CD4-positive, alpha-beta T cell treated with Interleukin-4 for 1 hour (primary cell): ENCODE data around the gene SMYD3.

Experiments used
- DNase-seq, 2 donors: peaks; one replicate each; pipeline ENCODE4 v3.0.0-alpha.2; 2020 to 2022

SMYD3 gene

DNA sequence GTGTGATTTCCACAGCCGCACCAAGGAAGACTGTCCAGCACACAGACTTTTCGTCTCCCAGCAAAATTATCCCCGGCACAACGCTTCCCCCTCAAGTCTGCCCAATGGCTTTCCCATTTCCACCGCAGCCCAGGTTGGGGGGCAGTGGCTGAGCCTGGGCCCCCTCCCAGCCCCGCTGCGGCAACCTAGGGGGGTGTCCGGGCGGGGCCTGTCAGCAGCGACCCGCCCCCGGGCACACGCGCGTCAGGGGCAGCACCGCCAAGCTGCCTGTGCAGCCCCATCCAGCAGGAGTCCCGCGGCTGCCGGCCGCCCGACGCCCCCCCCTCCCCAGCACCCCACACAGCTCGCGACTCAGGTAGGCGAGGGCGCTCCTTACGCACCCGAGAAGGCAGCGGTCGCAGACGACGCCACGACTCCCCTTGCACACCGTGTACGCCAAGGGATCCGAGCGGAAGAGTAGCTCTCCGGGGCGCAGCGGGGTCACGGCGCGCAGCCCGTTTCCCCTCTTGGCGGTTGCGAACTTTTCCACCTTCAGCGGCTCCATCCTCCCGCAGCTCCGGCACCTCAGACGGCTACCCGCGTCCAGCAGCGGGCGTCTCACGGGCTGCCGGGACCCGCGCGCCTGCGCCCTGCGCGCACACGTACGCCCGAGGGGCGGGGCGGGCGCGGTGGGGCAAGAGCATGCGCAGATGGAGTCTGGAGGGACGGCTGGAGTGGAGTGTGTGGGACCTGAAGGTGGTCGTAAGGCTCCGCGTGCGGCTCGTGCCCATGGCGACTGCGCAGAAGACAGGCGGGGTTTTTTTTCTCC, at the start of gene SMYD3:
TSS of gene SMYD3 (minus strand) at position 606 of the 808 bp plus-strand sequence.
- DNase-seq, result peak; percentile 80

DNA sequence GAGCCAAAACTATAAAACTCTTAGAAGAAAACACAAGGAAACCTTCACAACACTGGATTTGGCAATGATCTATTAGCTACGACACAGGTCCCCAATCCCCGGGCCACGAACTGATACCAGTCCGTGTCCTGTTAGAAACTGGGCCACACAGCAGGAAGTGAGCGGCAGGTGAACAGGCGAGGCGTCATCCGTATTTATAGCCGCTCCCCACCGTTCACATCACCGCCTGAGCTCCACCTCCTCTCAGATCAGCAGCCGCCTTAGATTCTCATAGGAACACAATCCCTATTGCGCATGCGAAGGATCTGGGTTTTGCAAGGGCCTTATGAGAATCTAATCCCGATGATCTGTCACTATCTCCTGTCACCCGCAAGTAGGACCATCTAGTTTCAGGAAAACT, 47.1 kb upstream of the SMYD3 start:
- DNase-seq, result no peak

DNA sequence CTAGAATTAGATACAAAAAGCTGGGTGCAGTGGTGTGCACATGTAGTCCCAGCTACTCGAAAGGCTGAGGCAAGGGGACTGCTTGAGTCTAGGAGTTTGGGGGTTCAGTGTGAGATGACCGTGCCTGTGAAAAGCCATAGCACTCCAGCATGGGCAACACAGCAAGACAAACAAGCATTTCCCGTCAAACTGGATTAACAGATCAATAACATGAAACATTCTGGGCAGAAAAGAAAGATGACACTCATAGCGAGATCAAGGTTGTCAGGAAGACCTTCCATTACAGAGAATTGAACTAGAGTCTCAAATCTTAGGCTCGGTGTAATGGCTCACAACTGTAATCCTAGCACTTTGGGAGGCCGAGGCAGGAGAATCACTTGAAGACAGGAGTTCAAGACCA, 45.0 kb upstream of the SMYD3 start:
- DNase-seq, result no peak

DNA sequence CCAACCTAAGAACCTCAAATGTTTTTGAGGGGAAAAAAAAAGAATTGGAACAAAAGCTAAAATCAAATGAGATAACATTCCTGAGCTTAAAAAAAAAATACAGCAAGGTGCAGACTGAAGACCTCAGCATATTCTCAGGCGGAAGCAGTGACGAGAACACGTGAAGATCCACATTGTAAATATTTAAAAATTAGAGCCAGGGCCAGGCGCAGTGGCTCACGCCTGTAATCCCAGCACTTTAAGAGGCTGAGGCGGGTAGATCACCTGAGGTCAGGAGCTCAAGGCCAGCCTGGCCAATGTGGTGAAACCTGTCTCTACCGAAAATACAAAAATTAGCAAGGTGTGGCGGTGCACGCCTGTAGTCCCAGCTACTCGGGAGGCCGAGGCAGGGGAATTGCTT, 43.3 kb upstream of the SMYD3 start:
- no peak for DNase-seq

DNA sequence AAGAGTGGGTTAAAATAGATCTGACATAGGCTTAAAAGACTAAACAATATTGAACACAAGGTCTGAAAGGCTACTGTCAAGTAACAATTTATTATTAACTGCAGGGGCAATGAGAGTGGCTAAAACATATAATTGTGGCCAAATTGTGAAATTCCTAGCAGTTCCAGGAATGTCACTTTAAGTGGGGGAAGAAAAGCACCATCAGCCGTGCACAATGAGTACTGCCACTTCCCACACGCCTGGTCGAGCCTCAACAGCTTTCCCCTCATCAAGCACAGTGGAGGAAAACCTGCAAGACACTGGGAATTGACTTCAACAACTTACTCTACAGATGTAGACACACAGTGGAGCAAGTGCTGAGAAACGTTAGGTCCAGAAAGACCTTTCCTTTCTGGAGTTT, 42.6 kb upstream of the SMYD3 start:
- no peak for DNase-seq

DNA sequence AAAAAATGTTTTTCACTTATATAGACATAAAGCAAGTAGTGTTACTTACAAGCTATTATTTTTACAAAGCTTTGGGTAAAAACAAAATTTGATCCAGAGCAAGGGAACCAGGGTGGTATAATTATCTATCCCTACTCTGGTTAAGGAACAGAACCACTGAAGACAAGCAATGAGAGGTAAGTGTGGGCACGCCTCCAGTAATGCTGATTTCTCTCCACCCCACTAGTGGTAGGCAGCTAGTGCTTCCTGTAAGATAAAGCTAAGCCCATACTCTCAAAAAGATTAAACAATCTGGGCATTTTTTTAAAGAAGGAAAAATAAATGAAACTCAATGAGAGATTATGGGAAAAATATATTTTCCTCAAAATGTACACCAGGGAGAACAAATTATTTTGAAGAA, 36.9 kb upstream of the SMYD3 start:
- DNase-seq, result no peak

DNA sequence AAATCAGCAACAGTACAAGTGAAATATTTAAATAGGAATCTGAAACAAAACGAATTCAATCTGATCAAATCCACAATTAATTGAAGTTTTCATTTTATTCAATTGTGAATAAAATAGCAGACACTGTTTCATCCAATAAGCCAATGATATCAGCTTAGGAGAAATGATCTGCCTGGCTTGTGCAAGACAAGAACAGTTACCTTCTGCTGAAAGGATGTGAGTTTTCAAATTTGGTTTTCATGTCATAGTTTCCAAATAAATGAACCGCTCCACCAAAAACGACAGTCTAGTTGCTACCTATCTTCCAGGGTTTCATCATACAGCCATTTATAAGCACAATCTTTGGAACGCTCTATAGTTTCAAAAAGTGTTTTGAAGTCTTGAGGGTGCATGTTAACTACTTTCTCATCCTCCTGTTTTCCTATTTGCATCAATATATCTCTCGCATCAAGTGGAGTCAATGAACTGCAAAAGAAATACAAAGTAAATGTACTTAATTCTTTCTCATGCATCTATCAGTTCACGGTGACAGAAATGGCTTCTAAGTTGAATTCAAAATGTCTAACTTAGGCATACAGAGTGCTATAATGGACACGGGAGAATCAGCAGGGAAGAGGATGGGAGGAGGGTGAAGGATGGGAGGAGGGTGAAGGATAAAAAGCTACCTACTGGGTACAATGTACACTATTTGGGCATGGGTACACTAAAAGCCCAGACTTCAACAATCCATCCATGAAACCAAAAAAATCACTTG, 33.8 kb upstream of the SMYD3 start:
- no peak for DNase-seq

DNA sequence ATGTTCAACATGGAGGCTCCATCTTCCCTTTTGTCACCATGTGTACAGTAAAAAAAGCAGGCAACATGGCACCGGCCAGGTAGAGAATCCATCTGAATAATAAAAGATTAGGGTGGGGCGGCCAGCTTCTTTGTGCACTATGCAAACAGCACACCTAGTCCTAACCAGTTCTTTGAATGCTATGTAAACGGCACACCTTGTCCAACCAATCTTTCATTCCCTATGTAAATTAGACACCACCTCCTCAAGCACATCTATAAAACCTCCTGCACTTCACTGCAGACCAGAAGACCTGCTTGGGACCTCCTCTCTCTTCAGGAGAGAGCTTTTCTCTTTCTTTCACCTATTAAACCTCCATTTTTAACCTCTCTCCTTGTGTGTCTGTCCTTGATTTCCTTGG, 30.8 kb upstream of the SMYD3 start:
- DNase-seq, result no peak

DNA sequence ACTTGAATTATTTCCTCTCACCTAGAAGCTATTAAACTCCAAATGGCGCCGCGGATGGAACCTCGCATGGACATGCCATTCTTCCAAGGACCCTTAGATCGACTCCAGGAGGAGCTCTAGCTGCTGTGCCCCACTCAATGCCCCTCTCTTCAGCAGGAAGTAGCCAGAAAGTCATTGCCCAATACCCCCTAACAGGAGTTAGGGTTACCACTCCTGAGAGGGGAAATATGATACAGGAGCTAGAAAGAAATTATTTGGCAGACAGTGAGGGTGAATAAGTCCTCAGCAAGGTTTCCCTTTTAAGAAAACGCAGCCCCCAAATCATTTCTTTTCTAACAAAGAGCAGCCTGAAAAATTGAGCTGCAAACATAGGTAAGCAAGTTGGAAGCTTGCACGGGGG, 30.4 kb upstream of the SMYD3 start:
- no peak for DNase-seq

DNA sequence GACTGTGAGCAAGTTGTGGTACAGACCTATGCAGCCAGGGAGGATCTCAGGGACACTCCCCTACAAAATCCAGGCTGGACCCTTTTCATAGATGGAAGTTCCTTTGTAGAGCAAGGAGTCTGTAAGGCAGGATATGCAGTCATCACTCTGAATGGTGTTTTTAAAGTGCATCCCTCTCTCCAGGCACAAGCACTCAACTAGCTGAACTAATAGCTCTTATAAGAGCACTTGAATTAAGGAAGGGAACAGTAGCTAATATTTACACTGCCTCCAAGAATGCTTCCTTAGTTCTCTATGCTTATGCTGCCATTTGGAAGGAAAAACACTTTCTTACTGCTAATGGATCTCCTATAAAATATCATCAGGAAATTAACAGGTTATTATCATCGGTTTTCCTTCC, 27.0 kb upstream of the SMYD3 start:
- DNase-seq, result no peak

DNA sequence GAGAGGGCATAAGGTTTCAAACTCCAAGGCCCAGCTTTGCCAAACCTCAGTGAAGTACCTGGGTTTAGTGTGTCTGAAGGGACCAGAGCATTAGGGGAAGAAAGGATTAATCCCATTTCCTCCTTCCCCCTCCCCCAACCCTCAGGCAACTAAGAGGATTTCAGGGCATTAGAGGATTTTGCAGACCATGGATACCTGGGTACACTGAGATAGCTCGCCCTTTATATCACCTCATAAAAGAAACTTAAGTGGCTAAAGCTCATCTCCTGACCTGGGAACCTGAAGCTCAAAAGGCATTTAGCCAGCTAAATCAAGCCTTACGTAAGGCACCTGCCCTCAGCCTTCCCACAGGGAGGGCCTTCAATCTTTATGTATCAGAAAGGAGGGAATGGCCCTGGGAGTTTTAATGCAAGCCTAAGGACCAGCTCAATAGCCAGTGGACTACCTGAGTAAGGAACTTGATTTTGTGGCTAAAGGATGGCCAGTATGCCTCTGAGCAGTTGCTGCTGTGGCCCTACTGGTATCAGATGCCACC, 26.4 kb upstream of the SMYD3 start:
- no peak for DNase-seq

DNA sequence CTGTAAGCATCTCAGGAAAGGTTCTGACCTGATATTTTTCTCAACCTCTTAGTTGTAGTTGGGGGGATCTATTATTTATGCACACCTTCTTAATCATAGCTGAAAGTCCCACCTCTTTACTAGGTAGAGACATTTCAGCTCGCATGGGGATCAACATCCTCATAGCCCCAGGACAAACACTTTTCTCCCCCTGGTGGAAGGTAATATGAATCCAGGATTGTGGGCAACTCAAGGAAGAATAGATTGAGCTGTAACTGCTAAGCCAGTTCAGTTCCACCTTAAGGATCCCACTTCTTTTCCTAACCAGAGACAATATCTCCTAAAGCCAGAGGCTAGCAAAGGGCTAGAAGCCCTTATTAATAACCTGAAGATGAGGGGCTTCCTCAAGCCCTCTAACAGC, 25.4 kb upstream of the SMYD3 start:
- no peak for DNase-seq

DNA sequence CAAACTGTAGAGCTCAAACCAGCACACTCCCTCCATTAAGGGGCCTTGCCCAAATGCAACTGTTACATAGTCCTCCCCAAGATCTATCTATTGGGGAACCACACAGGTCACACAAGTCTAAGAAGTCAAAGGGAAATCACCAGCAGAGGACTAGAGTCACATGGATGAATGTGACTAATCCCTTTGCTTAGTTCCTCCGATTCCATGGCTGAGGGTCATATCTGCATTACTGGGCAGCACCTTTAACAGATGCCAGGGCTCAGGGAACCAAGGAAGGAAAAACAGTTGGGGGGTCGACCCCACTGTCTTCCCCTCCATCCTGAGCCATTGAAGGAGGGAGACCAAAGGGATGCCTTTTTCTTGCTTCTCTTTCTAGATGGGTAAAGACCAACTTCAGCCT, 23.4 kb upstream of the SMYD3 start:
- no peak for DNase-seq

DNA sequence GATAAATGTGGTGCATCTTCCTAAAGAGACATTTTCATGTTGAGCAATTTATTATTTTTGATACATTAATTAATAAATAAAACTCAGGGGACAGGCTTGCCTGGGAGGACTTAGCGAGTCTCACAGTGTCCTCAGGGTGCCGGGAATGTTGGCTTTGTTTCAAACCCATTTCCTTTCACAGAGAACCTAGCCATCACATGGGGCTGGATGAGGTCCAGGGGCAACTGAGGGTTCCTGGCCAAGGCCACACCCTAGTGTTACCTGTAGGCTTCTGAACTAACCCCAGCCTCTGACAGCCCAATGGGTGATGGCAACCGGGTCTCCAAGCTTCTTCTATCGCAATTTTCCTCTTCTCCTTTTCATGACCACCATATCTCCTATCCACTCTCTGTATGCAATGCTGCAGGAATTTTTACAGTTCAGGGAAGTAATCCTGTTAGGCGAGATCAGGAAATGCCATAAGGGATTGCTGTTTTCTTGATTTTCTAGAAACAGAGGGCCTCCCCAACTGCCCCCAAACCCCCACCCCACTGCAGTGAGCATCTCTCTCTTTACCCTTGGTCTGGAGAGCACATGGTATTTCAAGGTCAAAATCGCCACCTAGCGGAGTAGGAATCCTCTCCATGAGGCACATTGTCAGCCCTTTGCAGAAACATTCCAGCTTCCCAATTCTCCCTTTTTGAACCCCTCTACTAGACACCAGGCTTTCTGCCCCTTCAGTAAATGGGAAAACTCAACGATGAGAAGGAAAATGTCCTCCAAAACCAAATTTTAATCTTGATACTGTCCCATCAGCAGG, 22.1 kb upstream of the SMYD3 start:
- DNase-seq, result no peak

DNA sequence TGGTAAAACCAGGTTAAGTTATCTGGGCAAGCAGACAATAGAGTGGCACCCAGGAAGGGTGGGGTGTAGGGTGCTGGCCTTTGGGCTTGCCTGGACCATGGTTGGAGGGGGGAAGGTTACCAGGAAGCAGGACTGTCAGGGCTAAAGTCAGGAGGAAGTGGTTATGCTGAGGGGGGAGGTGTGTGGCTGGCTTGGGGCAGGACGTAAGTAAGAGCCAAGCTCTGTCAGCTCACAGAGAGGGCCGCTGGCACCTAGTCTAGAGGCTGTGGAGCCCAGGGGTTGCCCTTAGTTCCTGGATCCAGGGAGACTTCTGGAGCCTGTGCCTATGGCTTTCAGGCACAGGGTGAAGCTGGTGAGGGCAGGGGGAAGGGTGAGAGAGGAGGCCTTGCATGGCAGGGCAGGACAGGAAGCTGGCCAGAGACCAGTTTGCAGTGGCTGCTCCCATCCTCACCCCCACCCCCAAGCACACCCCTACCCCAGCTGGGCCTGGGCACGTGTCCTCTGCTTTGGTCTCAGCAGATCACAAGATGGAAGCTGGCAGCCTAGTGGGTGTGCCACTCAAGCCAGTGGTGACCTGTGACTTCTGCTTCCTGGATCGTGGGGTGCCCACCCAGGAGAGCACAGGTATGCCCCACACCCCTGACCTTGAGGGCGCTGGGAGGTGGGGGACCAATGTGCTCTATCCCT, 20.5 kb upstream of the SMYD3 start:
- DNase-seq, result no peak

DNA sequence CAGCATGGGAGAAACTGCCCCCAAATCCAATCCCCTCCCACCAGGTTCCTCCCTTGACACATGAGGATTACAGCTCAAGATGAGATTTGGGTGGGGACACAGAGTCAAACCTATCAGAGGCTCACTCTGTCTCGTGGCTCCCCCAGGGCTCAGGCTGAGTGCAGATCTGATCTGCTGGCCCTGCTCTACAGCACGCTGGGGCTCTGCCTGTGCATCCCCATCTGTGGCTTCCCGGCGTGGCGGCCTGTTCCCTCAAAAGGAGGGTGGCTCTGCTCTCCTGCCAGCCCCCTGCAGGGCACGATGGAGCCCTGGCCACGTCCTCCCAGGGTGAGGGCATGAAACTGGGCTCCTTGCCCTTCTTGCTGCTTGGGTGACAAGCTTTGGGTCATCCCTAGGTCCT, 19.8 kb upstream of the SMYD3 start:
- DNase-seq, result no peak

DNA sequence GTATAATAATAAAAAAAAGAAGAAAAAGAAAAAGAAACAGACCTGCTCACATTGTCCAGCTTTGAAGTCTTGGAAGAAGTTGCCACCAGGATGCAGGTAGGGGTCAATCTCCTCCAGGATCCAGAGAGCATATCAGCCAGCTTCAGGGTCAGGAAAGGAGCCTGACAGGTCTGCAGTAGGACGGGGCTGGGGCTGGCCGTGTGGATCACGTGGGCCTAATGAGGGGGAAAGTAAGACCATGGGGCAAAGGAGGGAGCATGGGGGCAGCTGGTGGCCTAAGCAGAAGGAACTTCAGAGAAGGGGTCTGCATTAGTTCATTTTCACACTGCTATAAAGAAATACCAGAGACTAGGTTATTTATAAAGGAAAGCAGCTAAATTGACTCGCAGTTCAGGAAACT, 19.3 kb upstream of the SMYD3 start:
- no peak for DNase-seq

DNA sequence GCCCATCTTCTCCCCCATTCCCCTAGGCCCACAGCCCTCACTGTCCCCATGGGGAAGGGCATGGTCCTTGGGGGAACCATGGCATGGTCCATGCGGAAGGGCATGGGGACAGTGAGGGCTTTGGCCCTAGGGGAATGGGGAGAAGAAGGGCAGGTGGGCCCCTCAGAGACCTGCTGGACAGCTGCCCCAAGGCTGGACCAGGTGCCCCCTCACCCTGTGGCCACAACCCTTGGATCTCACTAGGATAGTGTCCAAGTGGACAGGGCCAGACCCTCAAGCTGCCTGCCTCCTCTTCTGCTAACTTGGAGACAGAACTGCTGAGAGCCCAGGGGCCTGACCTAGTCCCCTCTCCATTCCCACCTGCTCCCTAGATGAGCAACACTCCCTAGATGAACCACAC, 12.4 kb upstream of the SMYD3 start:
- DNase-seq, result no peak

DNA sequence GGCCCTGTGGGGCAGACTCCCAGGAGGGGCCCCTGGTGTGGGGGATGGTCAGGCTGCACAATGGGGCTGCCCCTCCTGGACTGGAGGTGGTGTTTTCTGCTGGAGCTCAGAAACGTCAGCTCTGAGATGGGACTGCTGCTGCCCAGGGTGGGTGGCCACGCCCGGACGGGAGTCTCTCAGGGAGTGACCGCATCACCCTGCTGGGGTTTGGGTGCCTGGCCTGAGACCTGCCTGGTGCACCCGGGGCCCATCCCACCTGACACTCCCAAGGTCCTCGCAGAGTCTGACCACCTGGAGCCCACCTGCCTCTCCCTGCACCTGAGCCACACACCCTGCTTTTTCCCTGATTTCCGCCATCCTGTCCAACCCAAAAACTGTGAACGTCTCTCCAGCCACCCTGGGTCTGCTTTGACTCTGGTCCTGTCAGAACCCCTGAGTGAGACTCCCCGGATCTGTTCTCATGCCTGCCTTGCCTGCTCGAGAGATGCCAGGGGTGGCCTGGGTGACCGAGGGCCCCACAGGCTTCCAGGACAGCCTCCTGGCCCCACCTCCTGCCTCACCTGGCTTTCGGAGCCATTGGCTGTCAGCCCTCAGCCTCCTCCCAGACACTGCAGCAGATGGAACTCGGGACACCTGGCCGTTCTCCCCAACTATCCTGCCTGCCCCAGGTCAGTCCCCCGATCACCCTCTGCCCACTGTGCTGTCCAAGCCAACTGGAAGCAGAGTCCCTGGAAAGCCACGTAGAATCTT, 11.6 kb upstream of the SMYD3 start:
- no peak for DNase-seq

DNA sequence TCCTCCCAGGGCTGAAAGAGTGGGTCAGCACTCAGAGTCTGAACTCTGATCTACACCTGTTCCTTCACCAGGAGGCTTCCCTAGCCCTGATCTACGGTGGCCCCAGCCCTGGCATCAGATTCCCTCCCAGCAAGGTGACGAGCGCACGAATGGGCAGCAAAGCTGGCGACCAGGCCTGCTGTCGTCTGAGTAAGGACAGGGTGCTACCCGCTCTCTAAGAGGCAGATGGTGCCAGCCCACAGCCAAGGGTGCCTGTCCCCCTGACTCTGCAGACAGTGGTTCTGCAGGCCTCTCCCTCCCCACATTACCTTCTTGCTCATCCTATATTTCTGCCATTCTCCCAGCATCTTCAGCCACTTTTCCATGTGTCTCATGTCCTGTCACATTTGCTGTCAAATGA, 10.3 kb upstream of the SMYD3 start:
- no peak for DNase-seq

DNA sequence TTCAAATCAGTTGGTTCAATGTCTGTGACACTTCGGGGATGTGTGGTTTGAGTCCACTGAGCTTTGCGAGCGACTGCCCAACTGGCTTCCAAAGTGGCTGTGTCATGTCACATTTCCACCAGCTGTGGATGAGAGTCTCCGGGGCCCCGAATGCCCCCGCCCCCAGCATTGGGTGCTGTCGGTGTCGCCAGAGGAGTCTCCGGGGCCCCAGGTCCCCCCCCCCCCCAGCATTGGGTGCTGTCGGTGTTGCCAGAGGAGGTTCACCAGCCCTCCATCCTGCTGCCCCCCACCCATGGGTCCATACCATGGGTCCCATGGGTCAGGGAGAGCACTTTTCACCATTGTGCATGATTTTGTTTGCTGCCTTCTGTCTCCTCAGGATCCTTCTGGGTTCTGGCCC, 9.0 kb upstream of the SMYD3 start:
- DNase-seq, result no peak

DNA sequence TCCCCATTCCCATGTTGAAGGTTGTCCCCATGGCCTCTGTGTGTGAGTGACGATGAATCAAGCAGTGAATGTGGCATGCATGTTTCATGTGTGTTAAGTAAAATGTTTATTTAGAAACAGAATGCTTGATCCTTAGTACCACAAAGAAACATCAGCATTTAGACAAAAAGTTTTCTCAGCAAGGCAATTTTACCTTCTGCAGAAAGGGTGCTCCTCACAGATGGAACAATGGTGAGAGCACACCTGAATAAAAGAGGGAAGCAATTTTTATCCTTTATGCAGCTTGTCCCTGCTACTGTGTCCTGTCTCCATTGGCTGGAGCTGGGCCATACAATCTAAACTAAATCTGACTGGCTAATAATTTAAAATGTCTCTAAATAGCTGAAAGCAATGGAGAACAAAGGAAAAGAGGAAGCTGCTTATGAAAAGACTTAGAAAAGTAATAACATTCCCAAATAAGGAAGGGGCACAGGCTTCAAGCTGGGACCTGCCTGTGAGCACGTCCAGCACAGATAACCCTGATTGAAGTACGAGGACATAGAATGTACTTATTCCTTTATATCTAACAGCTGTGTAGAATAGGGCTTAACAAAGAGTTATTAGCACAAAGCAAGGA, 8.4 kb upstream of the SMYD3 start:
- no peak for DNase-seq
